ENCODE measurements around the gene RRAGC. TPM values are rescaled to one million over a fixed set of nuclear protein-coding genes. Genes with fewer than 3 reads are reported as not detected.

Gene RRAGC
- polyA plus RNA-seq, 2 of the 4 experiments (the other 2 are of a cell fraction) = 10.9 to 18.0 TPM

DNA sequence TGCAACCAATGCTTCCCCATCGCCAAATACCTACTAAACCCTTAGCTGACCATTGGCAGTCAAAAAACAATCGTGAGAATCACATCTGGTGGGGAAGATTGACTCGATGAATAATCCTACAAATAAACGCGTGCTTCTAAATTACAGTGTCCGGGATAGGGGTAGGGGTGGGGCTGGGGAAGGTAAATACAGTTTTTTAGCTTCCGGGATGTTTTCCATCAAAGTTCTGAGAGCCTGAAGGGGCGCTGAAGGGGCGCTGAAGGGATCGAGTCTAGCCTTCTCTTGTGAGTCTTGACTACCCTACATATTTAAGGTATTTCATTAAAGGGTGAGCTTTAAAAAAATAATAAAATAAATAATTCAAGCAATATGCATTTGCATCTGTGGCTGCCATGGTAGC, 40.5 kb downstream of the RRAGC start:
- POLR2A ChIA-PET = no interaction called here
- CTCF ChIA-PET = interaction anchor here (0.7 to 3.1 kb wide), 11 partner anchors 8 to 1300 kb away, joined by 3 to 13 read pairs (median 3); no protein-coding TSS in a partner anchor
- ATAC-seq = no peak

DNA sequence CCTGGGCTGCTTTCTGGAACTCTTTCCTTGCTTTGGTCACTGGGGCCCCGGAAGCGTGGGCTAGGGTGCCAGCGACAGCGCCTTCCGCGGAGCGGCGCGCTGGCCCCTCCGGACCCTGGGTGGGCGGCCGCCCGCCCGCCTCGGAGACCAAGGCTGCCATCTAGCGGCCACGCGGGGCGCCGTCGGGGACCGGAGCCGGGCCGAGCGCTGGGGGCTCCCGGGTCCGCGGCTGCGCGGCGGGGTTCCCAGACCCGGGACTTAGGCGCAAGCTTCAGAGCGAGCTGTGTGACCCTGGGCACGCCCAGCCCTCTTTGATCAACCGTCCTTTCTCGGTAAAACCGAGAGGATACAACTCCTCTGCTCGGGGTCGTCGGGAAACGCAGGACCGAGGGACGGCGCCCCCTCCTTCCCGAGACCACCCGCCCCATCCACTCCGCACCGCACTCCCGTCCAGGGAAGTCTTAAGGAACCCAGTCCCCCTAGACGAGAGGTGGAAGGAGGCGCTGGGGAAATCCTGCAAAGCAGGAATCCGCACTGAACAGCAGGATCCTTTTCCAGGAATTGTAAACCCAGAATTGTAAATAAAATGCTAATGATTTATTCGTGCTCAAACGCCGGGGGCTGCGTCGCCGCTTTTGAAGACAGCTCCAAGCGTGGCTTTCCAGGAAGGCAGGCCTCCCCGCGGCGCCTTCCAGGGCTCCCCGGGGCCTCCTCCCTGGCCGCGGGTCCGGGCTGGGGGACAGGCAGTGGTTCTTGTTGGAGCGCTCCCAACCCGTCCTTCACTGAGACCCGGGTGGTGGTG, 41.2 kb downstream of the RRAGC start:
- Histone ChIP-seq H3K27ac (peak overlapping the region in 1 of 2 experiments; percentile 43; a peak in 1 of 6 replicates), H3K4me3 (peak overlapping the region; percentile 45), H3K4me1 (no peaks in the 10 kb centered on the region), H3K4me2 (peak overlapping the region; percentile 98), H3K9me3 (no peaks in the 10 kb centered on the region; the same call in 2 of the 3 replicates)
- TF ChIP-seq, protein P1, sequence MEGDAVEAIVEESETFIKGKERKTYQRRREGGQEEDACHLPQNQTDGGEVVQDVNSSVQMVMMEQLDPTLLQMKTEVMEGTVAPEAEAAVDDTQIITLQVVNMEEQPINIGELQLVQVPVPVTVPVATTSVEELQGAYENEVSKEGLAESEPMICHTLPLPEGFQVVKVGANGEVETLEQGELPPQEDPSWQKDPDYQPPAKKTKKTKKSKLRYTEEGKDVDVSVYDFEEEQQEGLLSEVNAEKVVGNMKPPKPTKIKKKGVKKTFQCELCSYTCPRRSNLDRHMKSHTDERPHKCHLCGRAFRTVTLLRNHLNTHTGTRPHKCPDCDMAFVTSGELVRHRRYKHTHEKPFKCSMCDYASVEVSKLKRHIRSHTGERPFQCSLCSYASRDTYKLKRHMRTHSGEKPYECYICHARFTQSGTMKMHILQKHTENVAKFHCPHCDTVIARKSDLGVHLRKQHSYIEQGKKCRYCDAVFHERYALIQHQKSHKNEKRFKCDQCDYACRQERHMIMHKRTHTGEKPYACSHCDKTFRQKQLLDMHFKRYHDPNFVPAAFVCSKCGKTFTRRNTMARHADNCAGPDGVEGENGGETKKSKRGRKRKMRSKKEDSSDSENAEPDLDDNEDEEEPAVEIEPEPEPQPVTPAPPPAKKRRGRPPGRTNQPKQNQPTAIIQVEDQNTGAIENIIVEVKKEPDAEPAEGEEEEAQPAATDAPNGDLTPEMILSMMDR (IDR thresholded peaks at IDR 0.05) = peak; percentile 72
- TF ChIP-seq SMC3 (IDR thresholded peaks at IDR 0.05) (peak; percentile 63), HOXB13 (CRISPR knock-in tag; IDR thresholded peaks at IDR 0.05; ENCODE audit: low read depth) (no peak), RAD21 (conservative IDR thresholded peaks at IDR 0.05 in 1 of 2, IDR thresholded peaks at IDR 0.05 in 1 of 2) (peak; percentile 45 to 76; a peak in 4 of 5 replicates)
- CTCF ChIA-PET = interaction anchor here (0.7 to 3.1 kb wide), 11 partner anchors 9 to 1299 kb away, joined by 3 to 13 read pairs (median 3); no protein-coding TSS in a partner anchor
- POLR2A ChIA-PET = no interaction called here
- DNase-seq (ENCODE audit: low read depth in 1 of 2, low spot score in 1 of 2) = peak in 1 of 2 experiments; percentile 36
- 4% methylated on average over 43 of the region's 70 CpGs for WGBS (ENCODE audit: missing lambda C conversion rate)
- no peak for FAIRE-seq
- ATAC-seq = peak; percentile 55 to 92; a peak in 5 of 6 replicates

More for the DNA sequence above, 40.5 kb downstream of the RRAGC start:
- no peaks in the 10 kb centered on the region for H3K4me1 ChIP-seq
- no peak overlapping the region for H3K27ac ChIP-seq
- DNase-seq (ENCODE audit: low read depth in 1 of 2, low spot score in 1 of 2) (no peak), FAIRE-seq (no peak)
- H3K9me3 ChIP-seq = no peaks in the 10 kb centered on the region; the same call in 2 of the 3 replicates
- peak overlapping the region; percentile 98; the same call in 2 of the 3 replicates for H3K4me2 ChIP-seq
- 43% methylated on average over 9 of the region's 10 CpGs for WGBS (ENCODE audit: missing lambda C conversion rate)
- TF ChIP-seq HOXA7 (CRISPR knock-in tag; IDR thresholded peaks at IDR 0.05) (no peak), ZNF302 (CRISPR knock-in tag; IDR thresholded peaks at IDR 0.05) (no peak), MYC (IDR thresholded peaks at IDR 0.05; ENCODE audit: borderline replicate concordance, low read length) (no peak), RAD21 (conservative IDR thresholded peaks at IDR 0.05 in 1 of 2, IDR thresholded peaks at IDR 0.05 in 1 of 2) (no peak), GATA3 (IDR thresholded peaks at IDR 0.05; ENCODE audit: borderline replicate concordance) (no peak), EP300 (IDR thresholded peaks at IDR 0.05) (no peak), NPAS2 (CRISPR knock-in tag; IDR thresholded peaks at IDR 0.05; ENCODE audit: borderline replicate concordance) (no peak), KDM1A (IDR thresholded peaks at IDR 0.05; ENCODE audit: low read depth) (no peak), FOXS1 (CRISPR knock-in tag; IDR thresholded peaks at IDR 0.05) (no peak), BHLHE40 (IDR thresholded peaks at IDR 0.05; ENCODE audit: low read depth, low read length) (no peak), RFX5 (IDR thresholded peaks at IDR 0.05) (no peak), CBX8 (IDR thresholded peaks at IDR 0.05) (no peak), TFCP2L1 (CRISPR knock-in tag; IDR thresholded peaks at IDR 0.05) (no peak), RCOR1 (IDR thresholded peaks at IDR 0.05; ENCODE audit: low read depth, low read length) (no peak), CEBPB (IDR thresholded peaks at IDR 0.05) (no peak), POLR2AphosphoS2 (conservative IDR thresholded peaks at IDR 0.05; ENCODE audit: low read length) (no peak)
- TF ChIP-seq, protein P2, sequence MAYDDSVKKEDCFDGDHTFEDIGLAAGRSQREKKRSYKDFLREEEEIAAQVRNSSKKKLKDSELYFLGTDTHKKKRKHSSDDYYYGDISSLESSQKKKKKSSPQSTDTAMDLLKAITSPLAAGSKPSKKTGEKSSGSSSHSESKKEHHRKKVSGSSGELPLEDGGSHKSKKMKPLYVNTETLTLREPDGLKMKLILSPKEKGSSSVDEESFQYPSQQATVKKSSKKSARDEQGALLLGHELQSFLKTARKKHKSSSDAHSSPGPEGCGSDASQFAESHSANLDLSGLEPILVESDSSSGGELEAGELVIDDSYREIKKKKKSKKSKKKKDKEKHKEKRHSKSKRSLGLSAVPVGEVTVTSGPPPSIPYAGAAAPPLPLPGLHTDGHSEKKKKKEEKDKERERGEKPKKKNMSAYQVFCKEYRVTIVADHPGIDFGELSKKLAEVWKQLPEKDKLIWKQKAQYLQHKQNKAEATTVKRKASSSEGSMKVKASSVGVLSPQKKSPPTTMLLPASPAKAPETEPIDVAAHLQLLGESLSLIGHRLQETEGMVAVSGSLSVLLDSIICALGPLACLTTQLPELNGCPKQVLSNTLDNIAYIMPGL (CRISPR knock-in tag; IDR thresholded peaks at IDR 0.05; ENCODE audit: borderline replicate concordance) = no peak
- H3K4me3 ChIP-seq = no peak overlapping the region

All from A549 (cell line).